Adrenal gland (tissue), 5 donors: ENCODE measurements around the gene TMEM132C.

Experiments
- POLR2A ChIP-seq, 2 donors: fragments of 450-650 bp; IDR thresholded peaks; one replicate each; pipeline ENCODE4 v1.6.1; 2017; ENCODE audit warnings: antibody characterized with exemption in 2 of 2, mild to moderate bottlenecking in 2 of 2, moderate library complexity in 1 of 2
- TF ChIP-seq, protein P1 (sequence below), 6 experiments: fragments of 450-650 bp in 4 of 6; fragments of 200-600 bp in 2 of 6; sonication (generic) in 1 of 6; IDR thresholded peaks; 1 replicate in 5 of 6; 2 replicates in 1 of 6; pipeline versions ENCODE4 v1.5.1 to v1.8.0; 2016 to 2021; ENCODE audit warnings: antibody characterized with exemption in 6 of 6, mild to moderate bottlenecking in 2 of 6, moderate library complexity in 1 of 6
- donor health status: DM: no; HTN: no; CAD: no.

DNA sequence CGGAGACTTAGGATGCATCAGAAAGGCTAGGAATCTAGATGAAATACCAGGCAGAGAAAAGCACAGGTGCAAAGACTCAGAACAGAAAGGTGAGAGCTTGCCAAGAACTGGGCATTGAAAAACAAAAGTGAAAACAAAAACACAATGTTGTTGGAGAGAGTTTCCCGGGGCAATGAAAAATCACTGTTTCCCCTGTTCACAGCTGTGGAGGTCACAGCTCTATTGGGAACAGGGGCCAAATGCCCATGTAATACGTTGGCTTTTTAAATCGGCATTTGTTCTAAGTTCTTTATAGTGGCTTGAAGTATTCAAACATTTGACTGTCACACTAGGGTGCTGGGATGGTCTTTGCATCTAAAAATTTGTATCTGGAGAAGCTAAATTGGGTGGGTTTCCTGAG is 448.5 kb downstream of the TMEM132C start:
- TF ChIP-seq, protein P1, sequence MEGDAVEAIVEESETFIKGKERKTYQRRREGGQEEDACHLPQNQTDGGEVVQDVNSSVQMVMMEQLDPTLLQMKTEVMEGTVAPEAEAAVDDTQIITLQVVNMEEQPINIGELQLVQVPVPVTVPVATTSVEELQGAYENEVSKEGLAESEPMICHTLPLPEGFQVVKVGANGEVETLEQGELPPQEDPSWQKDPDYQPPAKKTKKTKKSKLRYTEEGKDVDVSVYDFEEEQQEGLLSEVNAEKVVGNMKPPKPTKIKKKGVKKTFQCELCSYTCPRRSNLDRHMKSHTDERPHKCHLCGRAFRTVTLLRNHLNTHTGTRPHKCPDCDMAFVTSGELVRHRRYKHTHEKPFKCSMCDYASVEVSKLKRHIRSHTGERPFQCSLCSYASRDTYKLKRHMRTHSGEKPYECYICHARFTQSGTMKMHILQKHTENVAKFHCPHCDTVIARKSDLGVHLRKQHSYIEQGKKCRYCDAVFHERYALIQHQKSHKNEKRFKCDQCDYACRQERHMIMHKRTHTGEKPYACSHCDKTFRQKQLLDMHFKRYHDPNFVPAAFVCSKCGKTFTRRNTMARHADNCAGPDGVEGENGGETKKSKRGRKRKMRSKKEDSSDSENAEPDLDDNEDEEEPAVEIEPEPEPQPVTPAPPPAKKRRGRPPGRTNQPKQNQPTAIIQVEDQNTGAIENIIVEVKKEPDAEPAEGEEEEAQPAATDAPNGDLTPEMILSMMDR (IDR thresholded peaks at IDR 0.05) = no peak
- TF ChIP-seq POLR2A (IDR thresholded peaks at IDR 0.05) = no peak
